ENCODE data around the gene SKI.
A peak's percentile ranks its signal among the peaks of the same experiment; 100 is the strongest.

The SKI gene

DNA sequence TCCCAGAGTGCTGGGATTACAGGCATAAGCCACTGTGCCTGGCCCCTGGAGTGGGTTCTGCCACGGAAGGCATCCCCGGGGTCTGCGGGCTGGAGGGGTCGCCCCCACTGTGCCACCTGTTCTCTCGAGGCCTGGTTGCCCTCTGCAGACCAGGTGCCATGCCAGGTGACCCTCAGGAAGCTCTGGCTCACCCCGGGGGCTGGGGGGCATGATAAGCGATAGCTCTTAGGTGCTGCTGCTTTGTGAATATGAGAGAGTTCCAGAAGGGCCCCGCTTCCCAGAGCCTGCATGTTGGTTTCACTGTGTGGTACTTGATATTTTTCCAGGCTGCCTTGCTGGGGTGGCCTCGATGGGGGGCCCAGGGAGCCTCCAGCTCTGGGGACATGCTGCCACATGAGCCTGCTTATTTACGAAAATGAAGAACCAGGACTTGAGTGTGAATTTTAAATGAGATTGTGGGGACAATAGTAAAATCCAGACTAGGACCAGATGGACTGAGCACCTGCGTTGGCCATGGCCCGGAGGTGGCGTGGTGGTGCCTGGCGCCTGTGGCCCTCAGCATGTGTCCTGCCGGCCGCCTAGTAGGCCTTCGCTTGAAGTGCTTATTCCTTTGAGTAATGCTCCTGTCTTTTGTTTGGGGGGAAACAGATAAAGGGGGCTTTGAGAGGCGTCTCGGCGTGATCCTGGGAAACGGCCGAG lies 7.3 kb downstream of the SKI start:
- H3K9ac ChIP-seq (ENCODE audit: low read depth, low read length), result no peak overlapping the region
- H2AFZ ChIP-seq (ENCODE audit: low read depth, low read length), result no peak overlapping the region
- no peak for ATAC-seq (ENCODE audit: insufficient read depth, low read depth)
- H3K4me1 ChIP-seq (ENCODE audit: insufficient read depth, low read length), result peaks cover 38% of the 10 kb centered on the region
- H4K20me1 ChIP-seq (ENCODE audit: insufficient read depth, low read length), result peaks cover 98% of the 10 kb centered on the region
- no peaks in the 10 kb centered on the region for H3K27me3 ChIP-seq (ENCODE audit: insufficient read depth, low read length, poor library complexity)
- no peak overlapping the region for H3K27ac ChIP-seq (ENCODE audit: low read length)
- H3K4me2 ChIP-seq (ENCODE audit: insufficient read depth, low read length), result no peak overlapping the region
- DNase-seq, result no peak
- peaks cover 98% of the 10 kb centered on the region for H3K79me2 ChIP-seq (ENCODE audit: insufficient read depth, low read length)
- H3K36me3 ChIP-seq (ENCODE audit: insufficient read depth, low read length), result peaks cover 6% of the 10 kb centered on the region; the same call in 1 of the 2 replicates
- H3K9me3 ChIP-seq (ENCODE audit: insufficient read depth, low read length, severe bottlenecking), result no peaks in the 10 kb centered on the region
- TF ChIP-seq CTCF (IDR thresholded peaks at IDR 0.05; ENCODE audit: borderline replicate concordance, extremely low read depth, low read length, poor library complexity, severe bottlenecking) (no peak), EZH2 (IDR thresholded peaks at IDR 0.05; ENCODE audit: borderline replicate concordance, low read depth, low read length, severe bottlenecking) (no peak)
- no peak overlapping the region for H3K4me3 ChIP-seq (ENCODE audit: low read depth in 1 of 2, low read length in 2 of 2)

- Histone ChIP-seq H3K4me1 (ENCODE audit: insufficient read depth, low read length) (peaks cover 23% of the 10 kb centered on the region), H3K4me3 (ENCODE audit: low read depth in 1 of 2, low read length in 2 of 2) (no peak overlapping the region), H4K20me1 (ENCODE audit: insufficient read depth, low read length) (peaks cover 96% of the 10 kb centered on the region), H2AFZ (ENCODE audit: low read depth, low read length) (no peak overlapping the region), H3K27me3 (ENCODE audit: insufficient read depth, low read length, poor library complexity) (no peaks in the 10 kb centered on the region), H3K79me2 (ENCODE audit: insufficient read depth, low read length) (peaks cover 96% of the 10 kb centered on the region), H3K27ac (ENCODE audit: low read length) (no peak overlapping the region), H3K4me2 (ENCODE audit: insufficient read depth, low read length) (no peak overlapping the region), H3K36me3 (ENCODE audit: insufficient read depth, low read length) (peaks cover 11% of the 10 kb centered on the region), H3K9ac (ENCODE audit: low read depth, low read length) (no peak overlapping the region), H3K9me3 (ENCODE audit: insufficient read depth, low read length, severe bottlenecking) (no peaks in the 10 kb centered on the region)
- ATAC-seq (ENCODE audit: insufficient read depth, low read depth) (peak; percentile 51), DNase-seq (peak; percentile 27)
- TF ChIP-seq EZH2 (IDR thresholded peaks at IDR 0.05; ENCODE audit: borderline replicate concordance, low read depth, low read length, severe bottlenecking) (no peak), CTCF (IDR thresholded peaks at IDR 0.05; ENCODE audit: borderline replicate concordance, extremely low read depth, low read length, poor library complexity, severe bottlenecking) (no peak)
These were observed 8.9 kb downstream of the SKI start for GRCh38 chr1:2236695-2237677.

GRCh38 chr1:2237773-2238172 lies 9.7 kb downstream of the SKI start:
- no peaks in the 10 kb centered on the region for H3K9me3 ChIP-seq (ENCODE audit: insufficient read depth, low read length, severe bottlenecking)
- H3K9ac ChIP-seq (ENCODE audit: low read depth, low read length), result no peak overlapping the region
- H3K27me3 ChIP-seq (ENCODE audit: insufficient read depth, low read length, poor library complexity), result no peaks in the 10 kb centered on the region
- peaks cover 96% of the 10 kb centered on the region for H4K20me1 ChIP-seq (ENCODE audit: insufficient read depth, low read length)
- no peak overlapping the region for H3K27ac ChIP-seq (ENCODE audit: low read length)
- no peak overlapping the region for H2AFZ ChIP-seq (ENCODE audit: low read depth, low read length)
- H3K4me3 ChIP-seq (ENCODE audit: low read depth in 1 of 2, low read length in 2 of 2), result no peak overlapping the region
- DNase-seq (no peak), ATAC-seq (ENCODE audit: insufficient read depth, low read depth) (no peak)
- H3K79me2 ChIP-seq (ENCODE audit: insufficient read depth, low read length), result peaks cover 96% of the 10 kb centered on the region
- peaks cover 15% of the 10 kb centered on the region for H3K4me1 ChIP-seq (ENCODE audit: insufficient read depth, low read length)
- no peak overlapping the region for H3K4me2 ChIP-seq (ENCODE audit: insufficient read depth, low read length)
- peaks cover 11% of the 10 kb centered on the region for H3K36me3 ChIP-seq (ENCODE audit: insufficient read depth, low read length)
- TF ChIP-seq CTCF (IDR thresholded peaks at IDR 0.05; ENCODE audit: borderline replicate concordance, extremely low read depth, low read length, poor library complexity, severe bottlenecking) (no peak), EZH2 (IDR thresholded peaks at IDR 0.05; ENCODE audit: borderline replicate concordance, low read depth, low read length, severe bottlenecking) (no peak)
